Measurements from ENCODE around the gene METTL2A.
"Not testable (repeated sequence)": the region's sequence is repeated elsewhere in the genome, so short reads cannot be mapped to it uniquely, and the experiment has no call there.

Gene METTL2A

DNA sequence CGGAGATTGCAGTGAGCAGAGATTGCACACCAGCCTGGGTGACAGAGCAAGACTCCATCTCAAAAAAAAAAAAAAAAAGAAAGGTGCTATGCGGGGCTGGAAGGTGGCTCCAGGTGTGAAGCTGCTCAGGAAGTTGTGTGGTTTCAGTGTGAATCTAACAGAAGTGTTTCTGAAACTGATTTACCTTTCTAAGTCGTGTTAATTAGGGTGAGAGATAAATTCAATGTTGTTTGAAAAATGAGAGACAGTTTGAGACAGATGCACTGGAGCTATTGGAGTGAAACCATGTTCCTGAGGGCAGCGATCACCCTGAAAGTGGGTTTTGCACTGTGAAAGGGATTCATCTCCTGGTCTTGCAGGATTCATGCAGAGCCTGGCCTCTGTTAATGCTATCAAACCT lies 30.0 kb downstream of the METTL2A start:
- not testable (repeated sequence) for H3K9me3 ChIP-seq (ENCODE audit: control insufficient read depth, insufficient read depth, low read length); H3K36me3 ChIP-seq (ENCODE audit: control insufficient read depth, low read length)
- H3K4me2 ChIP-seq (ENCODE audit: low read length) = peak overlapping the region; percentile 90

DNA sequence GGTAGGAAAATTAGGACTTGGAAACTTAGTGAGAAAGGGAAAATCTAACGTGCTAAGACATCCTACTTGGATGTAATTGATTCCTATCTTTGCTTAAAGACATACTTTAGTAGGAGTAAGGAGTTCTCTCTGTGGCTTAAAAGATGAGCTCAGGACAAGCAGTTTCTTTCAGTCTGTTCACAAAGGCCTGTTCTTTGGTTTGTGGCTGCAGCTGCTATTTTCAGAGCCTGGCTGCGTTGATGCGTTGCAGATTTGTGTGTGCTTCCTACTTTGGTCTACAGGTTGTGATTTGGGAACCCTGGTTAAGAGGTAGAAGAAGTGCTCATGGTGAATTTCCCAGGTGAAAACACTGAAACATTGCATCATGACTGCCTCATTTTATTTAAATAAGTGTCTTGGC lies 30.4 kb downstream of the METTL2A start:
- Histone ChIP-seq H3F3A (ENCODE audit: control insufficient read depth, insufficient read depth) (peaks cover 32% of the 10 kb centered on the region), H3K4me3 (ENCODE audit: low read length) (peak overlapping the region; percentile 68), H3K4me1 (ENCODE audit: control insufficient read depth, low read length) (peaks cover 76% of the 10 kb centered on the region), H3K4me2 (ENCODE audit: low read length) (peak overlapping the region; percentile 90), H3K27ac (ENCODE audit: low read depth, low read length) (peak overlapping the region; percentile 100)
- H3K9me2 ChIP-seq (replicated peaks; ENCODE audit: control insufficient read depth, low read length); H3K9me3 ChIP-seq (ENCODE audit: control insufficient read depth, insufficient read depth, low read length); H4K20me1 ChIP-seq (ENCODE audit: control insufficient read depth, insufficient read depth, low read depth, low read length); H3K36me3 ChIP-seq (ENCODE audit: control insufficient read depth, low read length); H3K27me3 ChIP-seq (ENCODE audit: control insufficient read depth, low read length); H3K79me2 ChIP-seq (ENCODE audit: control insufficient read depth, low read length): not testable (repeated sequence)

More for the DNA sequence above, 30.0 kb downstream of the METTL2A start:
- Histone ChIP-seq H3K4me1 (ENCODE audit: control insufficient read depth, low read length) (peaks cover 72% of the 10 kb centered on the region), H3F3A (ENCODE audit: control insufficient read depth, insufficient read depth) (peaks cover 32% of the 10 kb centered on the region), H3K4me3 (ENCODE audit: low read length) (peak overlapping the region; percentile 68), H3K27ac (ENCODE audit: low read depth, low read length) (peak overlapping the region; percentile 100)
- not testable (repeated sequence) for H3K79me2 ChIP-seq (ENCODE audit: control insufficient read depth, low read length); H3K9me2 ChIP-seq (replicated peaks; ENCODE audit: control insufficient read depth, low read length); H3K27me3 ChIP-seq (ENCODE audit: control insufficient read depth, low read length); H4K20me1 ChIP-seq (ENCODE audit: control insufficient read depth, insufficient read depth, low read depth, low read length)

DNA sequence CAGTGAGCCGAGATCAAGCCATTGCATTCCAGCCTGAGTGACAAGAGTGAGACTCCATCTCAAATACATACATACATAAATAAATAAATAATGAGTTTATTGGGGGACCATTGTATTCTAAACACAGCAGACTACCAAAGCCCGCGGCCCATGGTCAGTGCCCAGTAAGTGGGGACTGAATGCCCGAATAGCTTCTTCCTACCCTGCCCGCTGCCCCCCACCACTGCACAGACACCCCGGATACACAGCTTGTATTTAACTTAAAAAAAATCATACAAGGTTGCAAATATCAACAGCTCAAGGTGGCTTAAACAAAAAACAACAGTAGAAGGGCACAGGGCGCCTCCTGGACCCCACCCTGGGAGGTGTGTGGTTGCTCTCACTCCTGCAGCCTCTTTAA lies 32.3 kb downstream of the METTL2A start:
- H3K4me2 ChIP-seq (ENCODE audit: low read length) = peak overlapping the region; percentile 90
- peaks cover 3% of the 10 kb centered on the region; the same call in 1 of the 2 replicates for H3K36me3 ChIP-seq (ENCODE audit: control insufficient read depth, low read length)
- peaks cover 90% of the 10 kb centered on the region for H3K4me1 ChIP-seq (ENCODE audit: control insufficient read depth, low read length)
- no peaks in the 10 kb centered on the region for H3K9me2 ChIP-seq (replicated peaks; ENCODE audit: control insufficient read depth, low read length)
- no peak overlapping the region for H3K4me3 ChIP-seq (ENCODE audit: low read length)
- H3K27me3 ChIP-seq (ENCODE audit: control insufficient read depth, low read length) = no peaks in the 10 kb centered on the region
- no peak for TF ChIP-seq EZH2phosphoT487 (IDR thresholded peaks at IDR 0.05; ENCODE audit: borderline replicate concordance, low read length)
- TF ChIP-seq, protein P1, sequence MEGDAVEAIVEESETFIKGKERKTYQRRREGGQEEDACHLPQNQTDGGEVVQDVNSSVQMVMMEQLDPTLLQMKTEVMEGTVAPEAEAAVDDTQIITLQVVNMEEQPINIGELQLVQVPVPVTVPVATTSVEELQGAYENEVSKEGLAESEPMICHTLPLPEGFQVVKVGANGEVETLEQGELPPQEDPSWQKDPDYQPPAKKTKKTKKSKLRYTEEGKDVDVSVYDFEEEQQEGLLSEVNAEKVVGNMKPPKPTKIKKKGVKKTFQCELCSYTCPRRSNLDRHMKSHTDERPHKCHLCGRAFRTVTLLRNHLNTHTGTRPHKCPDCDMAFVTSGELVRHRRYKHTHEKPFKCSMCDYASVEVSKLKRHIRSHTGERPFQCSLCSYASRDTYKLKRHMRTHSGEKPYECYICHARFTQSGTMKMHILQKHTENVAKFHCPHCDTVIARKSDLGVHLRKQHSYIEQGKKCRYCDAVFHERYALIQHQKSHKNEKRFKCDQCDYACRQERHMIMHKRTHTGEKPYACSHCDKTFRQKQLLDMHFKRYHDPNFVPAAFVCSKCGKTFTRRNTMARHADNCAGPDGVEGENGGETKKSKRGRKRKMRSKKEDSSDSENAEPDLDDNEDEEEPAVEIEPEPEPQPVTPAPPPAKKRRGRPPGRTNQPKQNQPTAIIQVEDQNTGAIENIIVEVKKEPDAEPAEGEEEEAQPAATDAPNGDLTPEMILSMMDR (IDR thresholded peaks at IDR 0.05; ENCODE audit: low read depth, low read length, poor library complexity, severe bottlenecking) = no peak
- no peaks in the 10 kb centered on the region for H3K79me2 ChIP-seq (ENCODE audit: control insufficient read depth, low read length)
- H3F3A ChIP-seq (ENCODE audit: control insufficient read depth, insufficient read depth) = peaks cover 32% of the 10 kb centered on the region
- no peaks in the 10 kb centered on the region for H4K20me1 ChIP-seq (ENCODE audit: control insufficient read depth, insufficient read depth, low read depth, low read length)
- peak overlapping the region; percentile 100 for H3K27ac ChIP-seq (ENCODE audit: low read depth, low read length)
- no peaks in the 10 kb centered on the region for H3K9me3 ChIP-seq (ENCODE audit: control insufficient read depth, insufficient read depth, low read length)

DNA sequence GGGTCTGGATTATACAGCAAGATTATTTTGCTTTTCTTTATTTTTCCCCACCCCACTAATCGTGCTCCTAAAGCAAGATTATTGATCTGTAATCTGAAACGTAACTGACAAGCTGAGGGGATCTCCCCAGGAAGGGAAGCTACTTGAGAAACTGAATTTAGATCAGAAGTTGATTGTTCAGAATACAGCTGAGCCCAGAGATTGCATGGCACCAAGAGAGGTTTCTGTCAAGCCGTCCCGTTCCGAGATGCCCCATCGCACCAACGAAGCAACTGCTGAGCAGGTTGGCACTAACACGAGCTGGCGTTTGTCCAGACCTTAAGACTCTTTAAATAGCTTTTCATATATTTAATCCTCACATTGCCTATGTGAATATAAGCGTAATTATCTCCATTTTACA lies 34.8 kb downstream of the METTL2A start:
- H3K9me3 ChIP-seq (ENCODE audit: control insufficient read depth, insufficient read depth, low read length); H3K27me3 ChIP-seq (ENCODE audit: control insufficient read depth, low read length); H3K79me2 ChIP-seq (ENCODE audit: control insufficient read depth, low read length); H3K36me3 ChIP-seq (ENCODE audit: control insufficient read depth, low read length); H3K9me2 ChIP-seq (replicated peaks; ENCODE audit: control insufficient read depth, low read length); H4K20me1 ChIP-seq (ENCODE audit: control insufficient read depth, insufficient read depth, low read depth, low read length): not testable (repeated sequence)
- Histone ChIP-seq H3K27ac (ENCODE audit: low read depth, low read length) (peak overlapping the region; percentile 68), H3F3A (ENCODE audit: control insufficient read depth, insufficient read depth) (peaks cover 22% of the 10 kb centered on the region), H3K4me2 (ENCODE audit: low read length) (peak overlapping the region; percentile 91), H3K4me1 (ENCODE audit: control insufficient read depth, low read length) (peaks cover 76% of the 10 kb centered on the region), H3K4me3 (ENCODE audit: low read length) (peak overlapping the region; percentile 53)

DNA sequence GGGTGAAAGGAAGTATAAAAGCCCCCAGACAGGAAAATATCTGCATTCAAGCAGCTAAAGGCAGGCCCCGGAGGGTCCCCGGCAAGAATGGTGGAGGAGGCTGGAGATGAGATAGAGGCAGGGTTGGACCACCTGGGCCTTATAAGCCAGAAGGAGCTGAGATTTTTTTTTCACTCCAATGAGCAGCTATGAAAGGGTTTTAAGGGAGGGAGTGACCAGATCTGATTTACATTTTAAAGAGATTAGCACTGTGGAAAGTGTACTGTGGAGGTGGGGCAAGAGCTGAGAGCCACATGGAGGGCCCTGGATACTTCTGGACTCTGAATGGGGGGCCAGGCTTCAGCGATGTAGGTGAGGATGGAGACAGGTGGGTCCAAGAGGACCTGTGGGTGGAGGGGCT lies 40.7 kb downstream of the METTL2A start:
- Histone ChIP-seq H3K4me1 (ENCODE audit: control insufficient read depth, low read length) (peaks cover 32% of the 10 kb centered on the region), H3K4me2 (ENCODE audit: low read length) (peak overlapping the region; percentile 45), H3K4me3 (ENCODE audit: low read length) (peak overlapping the region; percentile 34; the same call in 1 of the 2 replicates)
- not testable (repeated sequence) for H3K9me2 ChIP-seq (replicated peaks; ENCODE audit: control insufficient read depth, low read length); H4K20me1 ChIP-seq (ENCODE audit: control insufficient read depth, insufficient read depth, low read depth, low read length); H3K27me3 ChIP-seq (ENCODE audit: control insufficient read depth, low read length); H3K27ac ChIP-seq (ENCODE audit: low read depth, low read length); H3K79me2 ChIP-seq (ENCODE audit: control insufficient read depth, low read length); H3F3A ChIP-seq (ENCODE audit: control insufficient read depth, insufficient read depth); H3K36me3 ChIP-seq (ENCODE audit: control insufficient read depth, low read length); H3K9me3 ChIP-seq (ENCODE audit: control insufficient read depth, insufficient read depth, low read length)

DNA sequence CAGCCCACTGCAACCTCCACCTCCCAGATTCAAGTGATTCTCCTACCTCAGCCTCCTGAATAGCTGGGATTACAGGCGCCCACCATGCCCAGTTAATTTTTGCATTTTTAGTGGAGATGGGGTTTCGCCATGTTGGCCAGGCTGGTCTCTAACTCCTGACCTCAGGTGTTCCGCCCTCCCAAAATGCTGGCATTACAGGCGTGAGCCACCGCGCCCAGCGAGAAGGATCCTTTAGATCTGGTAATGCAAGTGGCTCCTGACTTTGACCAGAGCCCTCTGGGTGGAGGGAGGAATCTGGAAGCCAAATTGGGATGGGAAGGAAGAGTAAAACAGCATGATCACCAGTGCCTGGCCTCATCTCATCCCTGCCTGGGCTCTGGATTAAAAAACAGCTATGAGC lies 41.6 kb downstream of the METTL2A start:
- Histone ChIP-seq H3K4me2 (ENCODE audit: low read length) (peak overlapping the region; percentile 45; the same call in 1 of the 2 replicates), H3K4me3 (ENCODE audit: low read length) (0 out of 2 replicates have a peak overlapping the region, but pooled peaks have one; percentile 34), H3K4me1 (ENCODE audit: control insufficient read depth, low read length) (peaks cover 26% of the 10 kb centered on the region)
- not testable (repeated sequence) for H3F3A ChIP-seq (ENCODE audit: control insufficient read depth, insufficient read depth); H3K27me3 ChIP-seq (ENCODE audit: control insufficient read depth, low read length); H3K9me2 ChIP-seq (replicated peaks; ENCODE audit: control insufficient read depth, low read length); H3K27ac ChIP-seq (ENCODE audit: low read depth, low read length); H3K79me2 ChIP-seq (ENCODE audit: control insufficient read depth, low read length); H4K20me1 ChIP-seq (ENCODE audit: control insufficient read depth, insufficient read depth, low read depth, low read length); H3K36me3 ChIP-seq (ENCODE audit: control insufficient read depth, low read length); H3K9me3 ChIP-seq (ENCODE audit: control insufficient read depth, insufficient read depth, low read length)

DNA sequence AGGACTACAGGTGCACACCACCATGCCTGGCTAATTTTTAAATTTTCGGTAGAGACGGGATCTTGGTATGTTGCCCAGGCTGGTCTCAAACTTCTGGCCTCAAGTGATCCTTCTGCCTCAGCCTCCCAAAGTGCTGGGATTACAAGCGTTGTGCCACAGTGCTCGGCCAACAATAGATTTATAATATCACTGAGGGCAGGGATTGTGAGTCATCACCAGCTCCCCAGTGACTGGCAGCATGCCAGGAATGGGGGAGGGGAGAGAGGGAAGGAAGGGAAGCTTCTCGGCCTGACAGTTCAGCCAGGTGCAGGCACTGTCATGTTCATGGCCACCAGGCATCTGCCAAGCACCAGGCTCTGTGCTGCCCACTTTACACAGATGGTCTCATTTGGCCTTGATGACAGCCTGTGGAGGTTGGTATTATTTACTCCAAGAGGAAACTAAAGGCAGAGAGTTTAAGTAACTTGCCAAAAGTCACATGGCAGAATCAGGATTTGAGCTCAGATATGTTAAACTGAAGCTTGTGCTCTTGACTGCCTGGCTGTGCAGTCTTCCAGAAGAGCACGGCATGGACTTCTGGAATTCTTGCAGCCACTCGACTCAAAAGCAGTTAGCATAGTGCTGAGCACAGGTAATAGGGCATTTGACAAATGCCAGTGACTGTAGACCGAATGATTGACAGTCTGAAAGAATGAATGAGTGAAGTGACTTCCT lies 47.1 kb downstream of the METTL2A start:
- H3K36me3 ChIP-seq (ENCODE audit: control insufficient read depth, low read length); H3K9me3 ChIP-seq (ENCODE audit: control insufficient read depth, insufficient read depth, low read length); H3F3A ChIP-seq (ENCODE audit: control insufficient read depth, insufficient read depth); H3K9me2 ChIP-seq (replicated peaks; ENCODE audit: control insufficient read depth, low read length); H3K27me3 ChIP-seq (ENCODE audit: control insufficient read depth, low read length); H3K27ac ChIP-seq (ENCODE audit: low read depth, low read length); H4K20me1 ChIP-seq (ENCODE audit: control insufficient read depth, insufficient read depth, low read depth, low read length); H3K79me2 ChIP-seq (ENCODE audit: control insufficient read depth, low read length); H3K4me3 ChIP-seq (ENCODE audit: low read length): not testable (repeated sequence)
- H3K4me1 ChIP-seq (ENCODE audit: control insufficient read depth, low read length) = peaks cover 13% of the 10 kb centered on the region
- H3K4me2 ChIP-seq (ENCODE audit: low read length) = peak overlapping the region; percentile 41; the same call in 1 of the 2 replicates
